HepG2 (cell line): ENCODE data around the gene CDC42EP1. TPM values are rescaled to one million over a fixed set of nuclear protein-coding genes. Genes with fewer than 3 reads are reported as not detected.

Experiments
- FIP1L1 ChIP-seq: fragments of 200-400 bp; formaldehyde crosslinking; IDR thresholded peaks from 2 replicates; pipeline ENCODE4 v1.6.1; 2018; ENCODE audit warnings: low read depth, mild to moderate bottlenecking, low read length, moderate library complexity, borderline replicate concordance; ENCODE audit not compliant: insufficient read depth
- FOXA1 ChIP-seq, 2 experiments: fragments of 450-650 bp in 1 of 2; sonication (generic) in 1 of 2; formaldehyde crosslinking in 1 of 2; IDR thresholded peaks; 2 replicates each; pipeline versions ENCODE4 v1.4.0 to v1.6.1; 2016 to 2020; ENCODE audit warnings: missing genetic modification reagents in 1 of 2
- HDAC2 ChIP-seq: sonication (generic); formaldehyde crosslinking; IDR thresholded peaks from 2 replicates; pipeline ENCODE4 v1.4.0; 2020; ENCODE audit warnings: missing genetic modification reagents
- MIER3 ChIP-seq: IDR thresholded peaks from 2 replicates; pipeline ENCODE4 v1.6.1; 2016; ENCODE audit warnings: missing compliant biosample characterization, borderline replicate concordance
- PAWR ChIP-seq: sonication (generic); formaldehyde crosslinking; IDR thresholded peaks from 2 replicates; pipeline ENCODE4 v1.4.0; 2020; ENCODE audit warnings: missing genetic modification reagents, mild to moderate bottlenecking, borderline replicate concordance
- POLR2G ChIP-seq: fragments of 200-400 bp; formaldehyde crosslinking; IDR thresholded peaks from 2 replicates; pipeline ENCODE4 v1.6.1; 2018; ENCODE audit warnings: mild to moderate bottlenecking, low read depth, low read length, moderate library complexity
- ZBTB20 ChIP-seq: sonication (generic); formaldehyde crosslinking; IDR thresholded peaks from 2 replicates; pipeline ENCODE4 v1.8.1; 2023; ENCODE audit warnings: missing genetic modification reagents, low read depth, mild to moderate bottlenecking, borderline replicate concordance
- ZNF232 ChIP-seq: sonication (generic); formaldehyde crosslinking; IDR thresholded peaks from 2 replicates; pipeline ENCODE4 v1.4.0; 2020; ENCODE audit warnings: missing genetic modification reagents, borderline replicate concordance
- ZNF274 ChIP-seq: sonication (generic); formaldehyde crosslinking; IDR thresholded peaks from 2 replicates; pipeline ENCODE4 v1.5.1; 2020; ENCODE audit warnings: mild to moderate bottlenecking, missing genetic modification reagents
- ZNF343 ChIP-seq: sonication (generic); formaldehyde crosslinking; IDR thresholded peaks from 2 replicates; pipeline ENCODE4 v1.4.0; 2020; ENCODE audit warnings: mild to moderate bottlenecking, missing genetic modification reagents
- ZNF552 ChIP-seq: sonication (generic); formaldehyde crosslinking; IDR thresholded peaks from 2 replicates; pipeline ENCODE4 v1.9.0; 2022; ENCODE audit warnings: missing genetic modification reagents, mild to moderate bottlenecking, borderline replicate concordance
- ZNF572 ChIP-seq: sonication (generic); formaldehyde crosslinking; IDR thresholded peaks from 2 replicates; pipeline ENCODE4 v1.5.1; 2020; ENCODE audit warnings: mild to moderate bottlenecking, missing genetic modification reagents
- ZNF619 ChIP-seq: sonication (generic); formaldehyde crosslinking; IDR thresholded peaks from 2 replicates; pipeline ENCODE4 v1.4.0; 2020; ENCODE audit warnings: mild to moderate bottlenecking, missing genetic modification reagents
- ZNF841 ChIP-seq: sonication (generic); formaldehyde crosslinking; IDR thresholded peaks from 2 replicates; pipeline ENCODE4 v1.8.1; 2023; ENCODE audit warnings: missing genetic modification reagents, borderline replicate concordance
- polyA plus RNA-seq, 8 experiments: library from polyadenylated mRNA; depleted of rRNA in 3 of 8; stranded (reverse) in 7 of 8; unstranded in 1 of 8; fragments of >200 nt; fragmentation: Illumina TruSeq in 4 of 8; extraction: Trizol in 4 of 8; gene quantifications; 2 replicates each; pipeline versions ENCODE4 v1.2.1 to v1.2.3, GENCODE V29; 2011 to 2016; ENCODE audit warnings: low read depth in 4 of 8, missing spikeins in 1 of 8, mixed read lengths in 1 of 8; ENCODE audit not compliant: insufficient read depth in 1 of 8
- total RNA-seq, 5 experiments: library from RNA; depleted of rRNA; stranded (reverse); fragments of >200 nt; fragmentation: Illumina TruSeq; extraction: Trizol; gene quantifications; 2 replicates each; pipeline ENCODE4 v1.2.3, GENCODE V29; 2016; ENCODE audit warnings: low read depth in 1 of 5
- TF ChIP-seq, protein P1 (sequence below): sonication (generic); formaldehyde crosslinking; IDR thresholded peaks from 2 replicates; pipeline ENCODE4 v1.8.1; 2022; ENCODE audit warnings: low read depth, mild to moderate bottlenecking, missing genetic modification reagents
- TF ChIP-seq, protein P2 (sequence below): sonication (generic); formaldehyde crosslinking; IDR thresholded peaks from 2 replicates; pipeline ENCODE4 v1.9.0; 2021; ENCODE audit warnings: mild to moderate bottlenecking, missing genetic modification reagents
- TF ChIP-seq, protein P3 (sequence below): sonication (generic); formaldehyde crosslinking; IDR thresholded peaks from 2 replicates; pipeline ENCODE4 v1.8.0; 2022; ENCODE audit warnings: mild to moderate bottlenecking, missing genetic modification reagents, moderate library complexity

Gene CDC42EP1
- total and polyA plus RNA-seq, 2 of the 13 experiments (the other 11 are each of a cell fraction or from before 2014, with no cell fraction given): 17.1 to 29.5 TPM

DNA sequence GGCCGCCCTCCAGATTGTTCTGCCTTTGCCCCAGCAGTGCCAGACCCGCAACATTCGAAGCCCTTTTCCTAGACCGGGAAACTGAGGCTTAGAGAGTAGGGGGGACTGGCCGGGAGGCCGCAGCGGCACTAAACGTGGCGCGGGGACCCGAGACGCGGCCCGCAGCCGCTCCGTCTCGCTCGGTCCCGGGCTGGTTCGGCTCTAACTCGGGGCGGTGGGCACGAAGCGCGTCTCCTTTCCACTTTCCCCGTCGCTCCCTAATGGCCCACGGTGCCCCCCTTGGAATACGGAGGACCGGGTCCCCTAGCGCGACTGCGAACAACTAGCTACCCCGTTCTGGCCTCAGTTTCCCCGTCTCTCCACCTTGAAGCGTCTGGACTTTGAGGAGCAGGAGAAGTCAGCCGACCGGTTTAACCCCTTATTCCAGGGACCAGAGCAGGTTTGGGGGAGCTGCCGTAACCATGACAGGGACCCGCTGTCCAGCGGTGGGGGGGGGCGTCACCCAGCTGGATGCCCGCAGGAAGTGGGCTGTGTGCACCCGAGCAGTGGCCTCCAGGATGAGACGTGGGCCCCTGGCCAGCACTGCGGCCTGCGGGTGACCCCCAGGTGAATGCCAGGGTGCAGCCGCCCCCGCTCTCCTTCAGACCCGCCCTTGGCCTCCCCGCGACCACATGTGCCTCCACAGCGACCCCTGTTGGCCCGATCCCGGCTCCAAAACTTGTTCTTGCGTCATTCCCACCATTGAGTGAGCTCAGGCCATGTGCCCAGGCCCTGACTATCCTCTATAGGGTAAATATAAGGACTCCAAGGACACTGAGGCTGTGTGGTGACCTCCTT is 1.1 kb downstream of the CDC42EP1 start (continued):
- TF ChIP-seq ZNF343 (CRISPR knock-in tag) (peak; percentile 74), ZNF572 (CRISPR knock-in tag) (no peak), PAWR (CRISPR knock-in tag) (no peak), FOXA1 (IDR thresholded peaks at IDR 0.05) (no peak), FOXA1 (CRISPR knock-in tag; IDR thresholded peaks at IDR 0.05) (peak; percentile 62), POLR2G (peak; percentile 70), ZNF274 (peak; percentile 66; the same call in 1 of the 2 replicates), ZNF619 (no peak), ZNF841 (CRISPR knock-in tag) (no peak), ZNF552 (CRISPR knock-in tag) (peak; percentile 84; the same call in 1 of the 2 replicates), MIER3 (CRISPR knock-in tag) (peak; percentile 76; the same call in 1 of the 2 replicates), HDAC2 (peak; percentile 79), FIP1L1 (no peak; the same call in 1 of the 2 replicates), ZBTB20 (peak; percentile 90; the same call in 1 of the 2 replicates), ZNF232 (peak; percentile 95)
- TF ChIP-seq, protein P1, sequence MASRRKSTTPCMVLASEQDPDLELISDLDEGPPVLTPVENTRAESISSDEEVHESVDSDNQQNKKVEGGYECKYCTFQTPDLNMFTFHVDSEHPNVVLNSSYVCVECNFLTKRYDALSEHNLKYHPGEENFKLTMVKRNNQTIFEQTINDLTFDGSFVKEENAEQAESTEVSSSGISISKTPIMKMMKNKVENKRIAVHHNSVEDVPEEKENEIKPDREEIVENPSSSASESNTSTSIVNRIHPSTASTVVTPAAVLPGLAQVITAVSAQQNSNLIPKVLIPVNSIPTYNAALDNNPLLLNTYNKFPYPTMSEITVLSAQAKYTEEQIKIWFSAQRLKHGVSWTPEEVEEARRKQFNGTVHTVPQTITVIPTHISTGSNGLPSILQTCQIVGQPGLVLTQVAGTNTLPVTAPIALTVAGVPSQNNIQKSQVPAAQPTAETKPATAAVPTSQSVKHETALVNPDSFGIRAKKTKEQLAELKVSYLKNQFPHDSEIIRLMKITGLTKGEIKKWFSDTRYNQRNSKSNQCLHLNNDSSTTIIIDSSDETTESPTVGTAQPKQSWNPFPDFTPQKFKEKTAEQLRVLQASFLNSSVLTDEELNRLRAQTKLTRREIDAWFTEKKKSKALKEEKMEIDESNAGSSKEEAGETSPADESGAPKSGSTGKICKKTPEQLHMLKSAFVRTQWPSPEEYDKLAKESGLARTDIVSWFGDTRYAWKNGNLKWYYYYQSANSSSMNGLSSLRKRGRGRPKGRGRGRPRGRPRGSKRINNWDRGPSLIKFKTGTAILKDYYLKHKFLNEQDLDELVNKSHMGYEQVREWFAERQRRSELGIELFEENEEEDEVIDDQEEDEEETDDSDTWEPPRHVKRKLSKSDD (CRISPR knock-in tag): no peak
- TF ChIP-seq, protein P2, sequence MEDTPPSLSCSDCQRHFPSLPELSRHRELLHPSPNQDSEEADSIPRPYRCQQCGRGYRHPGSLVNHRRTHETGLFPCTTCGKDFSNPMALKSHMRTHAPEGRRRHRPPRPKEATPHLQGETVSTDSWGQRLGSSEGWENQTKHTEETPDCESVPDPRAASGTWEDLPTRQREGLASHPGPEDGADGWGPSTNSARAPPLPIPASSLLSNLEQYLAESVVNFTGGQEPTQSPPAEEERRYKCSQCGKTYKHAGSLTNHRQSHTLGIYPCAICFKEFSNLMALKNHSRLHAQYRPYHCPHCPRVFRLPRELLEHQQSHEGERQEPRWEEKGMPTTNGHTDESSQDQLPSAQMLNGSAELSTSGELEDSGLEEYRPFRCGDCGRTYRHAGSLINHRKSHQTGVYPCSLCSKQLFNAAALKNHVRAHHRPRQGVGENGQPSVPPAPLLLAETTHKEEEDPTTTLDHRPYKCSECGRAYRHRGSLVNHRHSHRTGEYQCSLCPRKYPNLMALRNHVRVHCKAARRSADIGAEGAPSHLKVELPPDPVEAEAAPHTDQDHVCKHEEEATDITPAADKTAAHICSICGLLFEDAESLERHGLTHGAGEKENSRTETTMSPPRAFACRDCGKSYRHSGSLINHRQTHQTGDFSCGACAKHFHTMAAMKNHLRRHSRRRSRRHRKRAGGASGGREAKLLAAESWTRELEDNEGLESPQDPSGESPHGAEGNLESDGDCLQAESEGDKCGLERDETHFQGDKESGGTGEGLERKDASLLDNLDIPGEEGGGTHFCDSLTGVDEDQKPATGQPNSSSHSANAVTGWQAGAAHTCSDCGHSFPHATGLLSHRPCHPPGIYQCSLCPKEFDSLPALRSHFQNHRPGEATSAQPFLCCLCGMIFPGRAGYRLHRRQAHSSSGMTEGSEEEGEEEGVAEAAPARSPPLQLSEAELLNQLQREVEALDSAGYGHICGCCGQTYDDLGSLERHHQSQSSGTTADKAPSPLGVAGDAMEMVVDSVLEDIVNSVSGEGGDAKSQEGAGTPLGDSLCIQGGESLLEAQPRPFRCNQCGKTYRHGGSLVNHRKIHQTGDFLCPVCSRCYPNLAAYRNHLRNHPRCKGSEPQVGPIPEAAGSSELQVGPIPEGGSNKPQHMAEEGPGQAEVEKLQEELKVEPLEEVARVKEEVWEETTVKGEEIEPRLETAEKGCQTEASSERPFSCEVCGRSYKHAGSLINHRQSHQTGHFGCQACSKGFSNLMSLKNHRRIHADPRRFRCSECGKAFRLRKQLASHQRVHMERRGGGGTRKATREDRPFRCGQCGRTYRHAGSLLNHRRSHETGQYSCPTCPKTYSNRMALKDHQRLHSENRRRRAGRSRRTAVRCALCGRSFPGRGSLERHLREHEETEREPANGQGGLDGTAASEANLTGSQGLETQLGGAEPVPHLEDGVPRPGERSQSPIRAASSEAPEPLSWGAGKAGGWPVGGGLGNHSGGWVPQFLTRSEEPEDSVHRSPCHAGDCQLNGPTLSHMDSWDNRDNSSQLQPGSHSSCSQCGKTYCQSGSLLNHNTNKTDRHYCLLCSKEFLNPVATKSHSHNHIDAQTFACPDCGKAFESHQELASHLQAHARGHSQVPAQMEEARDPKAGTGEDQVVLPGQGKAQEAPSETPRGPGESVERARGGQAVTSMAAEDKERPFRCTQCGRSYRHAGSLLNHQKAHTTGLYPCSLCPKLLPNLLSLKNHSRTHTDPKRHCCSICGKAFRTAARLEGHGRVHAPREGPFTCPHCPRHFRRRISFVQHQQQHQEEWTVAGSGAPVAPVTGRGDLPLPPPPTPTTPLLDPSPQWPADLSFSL: no peak
- TF ChIP-seq, protein P3, sequence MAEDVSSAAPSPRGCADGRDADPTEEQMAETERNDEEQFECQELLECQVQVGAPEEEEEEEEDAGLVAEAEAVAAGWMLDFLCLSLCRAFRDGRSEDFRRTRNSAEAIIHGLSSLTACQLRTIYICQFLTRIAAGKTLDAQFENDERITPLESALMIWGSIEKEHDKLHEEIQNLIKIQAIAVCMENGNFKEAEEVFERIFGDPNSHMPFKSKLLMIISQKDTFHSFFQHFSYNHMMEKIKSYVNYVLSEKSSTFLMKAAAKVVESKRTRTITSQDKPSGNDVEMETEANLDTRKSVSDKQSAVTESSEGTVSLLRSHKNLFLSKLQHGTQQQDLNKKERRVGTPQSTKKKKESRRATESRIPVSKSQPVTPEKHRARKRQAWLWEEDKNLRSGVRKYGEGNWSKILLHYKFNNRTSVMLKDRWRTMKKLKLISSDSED (CRISPR knock-in tag): no peak
